Mesothelial cell of epicardium (in vitro differentiated cells): Measurements from ENCODE around the gene PRDX2. TPM values are rescaled to one million over a fixed set of nuclear protein-coding genes. Genes with fewer than 3 reads are reported as not detected.
"Not testable (repeated sequence)": the region's sequence is repeated elsewhere in the genome, so short reads cannot be mapped to it uniquely, and the experiment has no call there.

ENCODE experiments used
- DNase-seq, 2 experiments: peaks; one replicate each; pipeline ENCODE4 v3.0.0; 2021; ENCODE audit warnings: low spot score in 2 of 2; ENCODE audit not compliant: unreplicated experiment in 2 of 2
- H3K27ac Mint-ChIP-seq: 2 replicates; pipeline ENCODE4 v1.8.0; 2021; ENCODE audit warnings: mixed read lengths
- H3K27me3 Mint-ChIP-seq: 2 replicates; pipeline ENCODE4 v1.8.0; 2021; ENCODE audit warnings: low read depth, mixed read lengths
- H3K36me3 Mint-ChIP-seq: 2 replicates; pipeline ENCODE4 v1.8.0; 2021; ENCODE audit warnings: mixed read lengths
- H3K4me1 Mint-ChIP-seq: 2 replicates; pipeline ENCODE4 v1.8.0; 2021; ENCODE audit warnings: mixed read lengths
- H3K4me3 Mint-ChIP-seq: 2 replicates; pipeline ENCODE4 v1.8.0; 2021; ENCODE audit warnings: mild to moderate bottlenecking, moderate library complexity, mixed read lengths
- H3K9me3 Mint-ChIP-seq: 2 replicates; pipeline ENCODE4 v1.8.0; 2021; ENCODE audit warnings: mixed read lengths
- total RNA-seq: library from RNA; stranded (reverse); gene quantifications from 3 replicates; pipeline ENCODE4 v1.2.1, GENCODE V29; 2021
- TF ChIP-seq, protein P1 (sequence below): fragments of 200-600 bp; sonication (generic); IDR thresholded peaks from one replicate; pipeline ENCODE4 v1.5.0; 2021; ENCODE audit warnings: antibody characterized with exemption; ENCODE audit not compliant: unreplicated experiment

Gene PRDX2
- total RNA-seq, 1 donor from 2014 or later = 361 TPM

DNA sequence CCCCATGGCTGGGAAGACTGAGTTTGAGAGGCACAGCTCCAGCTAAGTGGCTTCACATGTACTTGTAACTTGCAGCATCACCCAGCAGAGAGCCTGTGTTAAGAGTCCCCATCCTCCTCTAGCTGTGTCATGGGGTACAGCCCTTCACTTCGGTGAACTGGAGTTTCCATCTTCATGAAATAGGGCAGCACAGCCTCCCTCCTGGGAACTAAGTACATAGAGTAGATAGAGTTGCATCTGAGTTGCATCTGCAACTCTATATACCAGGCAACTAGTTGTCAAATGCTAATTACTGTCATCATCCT is 1.2 kb downstream of the PRDX2 start:
- no peaks in the 10 kb centered on the region for H3K27me3 Mint-ChIP-seq
- no peak for DNase-seq
- peak overlapping the region; percentile 87 for H3K4me3 Mint-ChIP-seq
- no peaks in the 10 kb centered on the region for H3K9me3 Mint-ChIP-seq
- peaks cover 28% of the 10 kb centered on the region for H3K4me1 Mint-ChIP-seq
- H3K36me3 Mint-ChIP-seq = peaks cover 2% of the 10 kb centered on the region
- H3K27ac Mint-ChIP-seq = peak overlapping the region; percentile 76
- TF ChIP-seq, protein P1, sequence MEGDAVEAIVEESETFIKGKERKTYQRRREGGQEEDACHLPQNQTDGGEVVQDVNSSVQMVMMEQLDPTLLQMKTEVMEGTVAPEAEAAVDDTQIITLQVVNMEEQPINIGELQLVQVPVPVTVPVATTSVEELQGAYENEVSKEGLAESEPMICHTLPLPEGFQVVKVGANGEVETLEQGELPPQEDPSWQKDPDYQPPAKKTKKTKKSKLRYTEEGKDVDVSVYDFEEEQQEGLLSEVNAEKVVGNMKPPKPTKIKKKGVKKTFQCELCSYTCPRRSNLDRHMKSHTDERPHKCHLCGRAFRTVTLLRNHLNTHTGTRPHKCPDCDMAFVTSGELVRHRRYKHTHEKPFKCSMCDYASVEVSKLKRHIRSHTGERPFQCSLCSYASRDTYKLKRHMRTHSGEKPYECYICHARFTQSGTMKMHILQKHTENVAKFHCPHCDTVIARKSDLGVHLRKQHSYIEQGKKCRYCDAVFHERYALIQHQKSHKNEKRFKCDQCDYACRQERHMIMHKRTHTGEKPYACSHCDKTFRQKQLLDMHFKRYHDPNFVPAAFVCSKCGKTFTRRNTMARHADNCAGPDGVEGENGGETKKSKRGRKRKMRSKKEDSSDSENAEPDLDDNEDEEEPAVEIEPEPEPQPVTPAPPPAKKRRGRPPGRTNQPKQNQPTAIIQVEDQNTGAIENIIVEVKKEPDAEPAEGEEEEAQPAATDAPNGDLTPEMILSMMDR = no peak

DNA sequence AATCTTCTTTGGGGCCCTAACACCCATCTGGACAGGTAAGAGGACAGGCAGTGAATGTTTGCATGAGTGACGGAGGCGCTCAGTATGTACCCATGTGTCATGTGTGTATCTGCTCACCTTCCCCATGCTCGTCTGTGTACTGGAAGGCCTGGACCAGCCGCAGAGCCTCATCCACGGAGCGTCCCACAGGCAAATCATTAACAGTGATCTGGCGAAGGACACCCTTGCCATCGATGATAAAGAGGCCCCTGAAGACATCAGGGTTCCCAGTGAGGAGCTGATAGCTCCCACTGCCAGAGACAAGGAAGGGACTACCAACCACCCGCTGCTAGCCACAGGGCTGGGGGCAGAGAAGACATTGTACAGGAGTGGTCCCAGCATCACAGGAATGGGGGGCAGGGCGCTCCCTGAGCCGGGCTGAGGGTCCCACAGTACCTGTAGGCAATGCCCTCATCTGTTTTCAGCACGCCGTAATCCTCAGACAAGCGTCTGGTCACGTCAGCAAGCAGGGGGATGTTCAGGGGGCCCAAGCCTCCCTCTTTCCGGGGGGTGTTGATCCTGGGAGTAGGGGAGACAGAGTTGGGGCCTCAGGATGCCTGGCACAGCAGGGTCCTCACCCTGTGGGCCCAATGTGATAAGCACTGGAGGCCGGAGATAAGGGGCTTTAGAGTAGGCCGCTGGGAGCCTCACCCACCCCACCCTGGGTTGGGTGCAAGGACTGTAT is 1.7 kb downstream of the PRDX2 start:
- Mint-ChIP-seq H3K9me3 (no peaks in the 10 kb centered on the region), H3K27me3 (no peaks in the 10 kb centered on the region), H3K4me1 (peaks cover 28% of the 10 kb centered on the region), H3K4me3 (peak overlapping the region; percentile 87), H3K27ac (no peak overlapping the region), H3K36me3 (peaks cover 2% of the 10 kb centered on the region)
- TF ChIP-seq, protein P1 = no peak
- no peak for DNase-seq

DNA sequence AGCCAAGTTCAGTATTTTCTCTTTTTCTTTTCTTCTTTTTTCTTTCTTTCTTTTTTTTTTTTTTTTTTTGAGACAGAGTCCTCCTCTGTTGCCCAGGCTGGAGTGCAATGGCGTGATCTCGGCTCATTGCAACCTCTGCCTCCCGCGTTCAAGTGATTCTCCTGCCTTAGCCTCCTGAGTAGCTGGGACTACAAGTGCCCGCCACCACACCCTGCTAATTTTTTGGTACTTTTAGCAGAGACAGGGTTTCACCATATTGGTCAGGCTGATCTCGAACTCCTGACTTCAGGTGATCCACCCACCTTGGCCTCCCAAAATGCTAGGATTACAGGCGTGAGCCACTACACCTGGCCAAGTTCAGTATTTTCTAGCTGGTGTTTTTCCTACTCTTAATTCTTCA is 4.0 kb downstream of the PRDX2 start:
- H3K4me1 Mint-ChIP-seq = peaks cover 34% of the 10 kb centered on the region
- H3K27me3 Mint-ChIP-seq, H3K36me3 Mint-ChIP-seq, H3K4me3 Mint-ChIP-seq, DNase-seq, H3K9me3 Mint-ChIP-seq, H3K27ac Mint-ChIP-seq: not testable (repeated sequence)

DNA sequence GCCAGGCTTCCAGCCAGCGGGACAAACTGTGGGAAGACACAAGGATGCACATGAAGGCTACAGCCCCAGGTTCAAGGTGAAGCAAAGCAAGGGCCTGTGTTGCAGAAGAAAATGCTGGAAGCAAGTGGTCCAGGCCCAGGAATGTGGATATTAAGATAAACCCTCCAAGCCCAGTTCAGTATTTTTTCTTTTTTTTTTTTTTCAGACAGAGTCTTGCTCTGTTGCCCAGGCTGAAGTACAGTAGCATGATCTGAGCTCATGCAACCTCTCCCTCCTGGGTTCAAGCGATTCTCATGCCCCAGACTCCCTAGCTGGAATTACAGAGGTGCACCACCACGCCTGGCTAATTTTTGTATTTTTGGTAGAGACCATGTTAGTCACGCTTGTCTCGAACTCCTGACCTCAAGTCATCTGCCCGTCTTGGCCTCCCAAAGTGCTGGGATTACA is 4.4 kb downstream of the PRDX2 start:
- no peaks in the 10 kb centered on the region for H3K9me3 Mint-ChIP-seq
- TF ChIP-seq, protein P1 = no peak
- H3K27ac Mint-ChIP-seq = no peak overlapping the region
- H3K36me3 Mint-ChIP-seq = peaks cover 2% of the 10 kb centered on the region
- H3K4me1 Mint-ChIP-seq = peaks cover 30% of the 10 kb centered on the region
- no peak overlapping the region for H3K4me3 Mint-ChIP-seq
- H3K27me3 Mint-ChIP-seq = no peaks in the 10 kb centered on the region
- no peak for DNase-seq

DNA sequence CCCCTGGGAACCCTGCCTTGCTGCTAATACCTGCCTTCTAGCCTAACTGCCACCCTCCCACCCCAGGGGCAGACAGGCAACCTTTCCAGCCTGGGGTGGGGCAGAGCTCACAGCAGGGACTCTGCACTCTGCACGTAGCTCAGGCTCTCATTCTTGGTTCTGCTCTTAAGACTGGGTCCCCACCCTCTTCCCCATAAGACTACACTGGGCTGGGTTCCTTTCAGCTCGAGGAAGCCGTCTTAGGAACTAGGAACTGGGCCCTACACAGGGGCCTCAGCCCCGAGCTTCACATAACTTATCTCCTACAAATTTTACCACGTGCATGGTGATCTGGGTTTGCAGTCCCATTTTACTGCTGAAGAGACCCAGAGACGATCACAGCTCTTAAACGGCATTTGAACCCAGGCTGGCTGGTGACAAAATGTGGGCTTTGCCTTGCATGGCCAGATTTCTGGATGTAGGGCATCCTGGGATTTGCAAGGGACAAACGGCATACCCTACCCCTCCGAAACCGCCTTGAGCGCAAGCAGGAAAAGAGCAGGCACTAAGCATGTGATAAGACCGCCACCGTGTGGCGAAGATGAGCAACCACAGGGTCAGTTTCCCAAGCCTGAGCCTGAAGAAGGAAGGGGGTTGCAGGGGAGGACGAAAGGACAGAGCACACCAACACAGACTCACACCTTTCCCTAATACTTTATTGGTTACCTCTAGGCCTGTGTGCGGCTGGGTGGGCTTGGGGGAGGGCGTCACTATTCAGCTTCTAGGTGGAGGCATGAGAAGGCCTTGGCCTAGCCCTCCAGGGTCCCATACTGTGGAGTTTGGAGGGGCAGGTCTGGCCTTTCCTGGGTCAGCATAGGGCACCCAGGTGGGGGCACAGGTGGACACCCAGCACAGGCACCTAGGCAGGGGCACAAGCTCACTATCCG is 5.2 kb downstream of the PRDX2 start:
- Mint-ChIP-seq H3K27ac (peak overlapping the region; percentile 72), H3K4me1 (peaks cover 29% of the 10 kb centered on the region), H3K4me3 (no peak overlapping the region), H3K9me3 (no peaks in the 10 kb centered on the region), H3K27me3 (no peaks in the 10 kb centered on the region), H3K36me3 (peaks cover 2% of the 10 kb centered on the region)
- peak in 1 of 2 experiments; percentile 81 for DNase-seq
- TF ChIP-seq, protein P1 = peak; percentile 92

DNA sequence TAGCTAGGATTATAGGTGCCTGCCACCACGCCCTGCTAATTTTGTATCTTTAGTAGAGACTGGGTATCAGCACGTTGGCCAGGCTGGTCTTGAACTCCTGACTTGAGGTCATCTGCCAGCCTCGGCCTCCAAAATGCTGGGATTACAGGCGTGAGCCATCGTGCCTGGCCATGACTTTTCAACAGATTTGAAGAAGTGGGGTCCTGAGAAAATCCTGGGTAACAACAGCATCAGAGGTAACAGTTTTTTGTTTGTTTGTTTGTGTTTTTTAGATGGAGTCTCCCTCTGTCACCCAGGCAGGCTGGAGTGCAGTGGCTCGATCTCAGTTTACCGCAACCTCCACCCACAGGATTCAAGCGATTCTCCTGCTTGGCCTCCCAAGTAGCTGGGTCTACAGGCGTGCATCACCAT is 6.6 kb downstream of the PRDX2 start:
- peaks cover 28% of the 10 kb centered on the region for H3K4me1 Mint-ChIP-seq
- H3K4me3 Mint-ChIP-seq = peak overlapping the region; percentile 55
- TF ChIP-seq, protein P1 = no peak
- H3K36me3 Mint-ChIP-seq = peaks cover 2% of the 10 kb centered on the region
- no peaks in the 10 kb centered on the region for H3K9me3 Mint-ChIP-seq
- H3K27ac Mint-ChIP-seq = no peak overlapping the region
- no peaks in the 10 kb centered on the region for H3K27me3 Mint-ChIP-seq
- DNase-seq = no peak
